GM18499 (cell line): Measurements from ENCODE around the gene ACE2.

Experiments used
- ATAC-seq: cut with Tn5 transposase; IDR thresholded peaks from one replicate; pipeline ENCODE4 v1.9.1; 2021; ENCODE audit warnings: moderate number of reproducible peaks; ENCODE audit not compliant: insufficient read depth, unreplicated experiment

The ACE2 gene

GRCh38 chrX:15579778-15580747 is 20.7 kb downstream of the ACE2 start:
- ATAC-seq = no peak

GRCh38 chrX:15576019-15576418 is 24.7 kb downstream of the ACE2 start:
- no peak for ATAC-seq

- ATAC-seq = no peak
Observed at GRCh38 chrX:15574017-15574416, 26.7 kb downstream of the ACE2 start.

DNA sequence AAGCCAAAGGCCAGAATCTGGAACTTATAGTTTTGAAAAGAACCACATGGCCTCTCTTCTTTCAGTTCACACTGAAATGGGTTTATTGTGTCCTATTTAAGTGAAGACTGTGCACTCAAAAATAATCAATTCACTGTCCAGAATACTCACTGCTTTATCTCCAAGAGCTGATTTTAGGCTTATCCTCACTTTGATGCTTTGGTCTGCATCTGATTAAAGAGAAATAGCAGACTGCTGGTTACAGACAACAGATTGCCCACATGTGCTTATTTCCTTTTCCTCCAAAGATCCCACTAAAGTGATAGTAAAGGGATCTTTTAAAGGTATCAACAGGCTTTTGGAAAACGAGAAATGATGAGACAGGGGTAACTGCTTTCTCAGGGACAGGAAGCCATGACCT is 30.6 kb downstream of the ACE2 start:
- ATAC-seq = no peak

- no peak for ATAC-seq
Observed at GRCh38 chrX:15567886-15568616, 32.7 kb downstream of the ACE2 start.

- no peak for ATAC-seq
Observed at GRCh38 chrX:15567267-15567666, 33.5 kb downstream of the ACE2 start.

GRCh38 chrX:15566244-15566643 is 34.5 kb downstream of the ACE2 start:
- ATAC-seq = no peak

DNA sequence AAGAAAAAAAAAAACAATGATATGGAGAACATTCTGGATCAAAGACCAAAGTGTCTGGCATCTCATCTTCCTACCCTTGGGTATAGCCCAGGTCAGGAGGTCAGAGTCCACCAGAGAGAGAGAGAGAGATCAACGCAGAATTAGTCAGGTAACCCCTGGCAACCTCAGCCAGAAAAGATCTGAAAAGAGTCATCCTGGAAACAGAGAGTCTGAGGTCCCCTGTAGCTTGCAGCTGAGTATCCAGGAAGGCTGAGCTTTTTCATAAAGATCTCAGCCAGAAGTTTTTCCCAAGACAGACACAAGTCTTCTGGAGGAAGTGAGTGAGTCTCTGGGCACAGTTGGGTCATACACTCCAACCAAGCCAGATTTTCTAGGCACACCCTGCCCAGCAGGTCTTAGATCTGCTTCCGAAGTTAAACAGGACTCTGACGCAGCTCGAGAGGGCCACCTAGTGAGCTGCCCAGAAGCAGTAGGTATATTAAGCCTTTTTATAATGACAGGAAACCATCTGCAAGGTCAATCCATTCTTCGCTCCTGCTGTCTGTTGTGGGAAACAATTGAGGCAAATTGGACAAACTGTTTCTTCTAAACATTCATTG is 35.7 kb downstream of the ACE2 start:
- no peak for ATAC-seq

GRCh38 chrX:15563056-15563455 is 37.7 kb downstream of the ACE2 start:
- ATAC-seq = no peak

- no peak for ATAC-seq
Observed at GRCh38 chrX:15560924-15561323, 39.8 kb downstream of the ACE2 start.

- ATAC-seq = no peak
Observed at GRCh38 chrX:15559227-15559626, 41.5 kb downstream of the ACE2 start.

DNA sequence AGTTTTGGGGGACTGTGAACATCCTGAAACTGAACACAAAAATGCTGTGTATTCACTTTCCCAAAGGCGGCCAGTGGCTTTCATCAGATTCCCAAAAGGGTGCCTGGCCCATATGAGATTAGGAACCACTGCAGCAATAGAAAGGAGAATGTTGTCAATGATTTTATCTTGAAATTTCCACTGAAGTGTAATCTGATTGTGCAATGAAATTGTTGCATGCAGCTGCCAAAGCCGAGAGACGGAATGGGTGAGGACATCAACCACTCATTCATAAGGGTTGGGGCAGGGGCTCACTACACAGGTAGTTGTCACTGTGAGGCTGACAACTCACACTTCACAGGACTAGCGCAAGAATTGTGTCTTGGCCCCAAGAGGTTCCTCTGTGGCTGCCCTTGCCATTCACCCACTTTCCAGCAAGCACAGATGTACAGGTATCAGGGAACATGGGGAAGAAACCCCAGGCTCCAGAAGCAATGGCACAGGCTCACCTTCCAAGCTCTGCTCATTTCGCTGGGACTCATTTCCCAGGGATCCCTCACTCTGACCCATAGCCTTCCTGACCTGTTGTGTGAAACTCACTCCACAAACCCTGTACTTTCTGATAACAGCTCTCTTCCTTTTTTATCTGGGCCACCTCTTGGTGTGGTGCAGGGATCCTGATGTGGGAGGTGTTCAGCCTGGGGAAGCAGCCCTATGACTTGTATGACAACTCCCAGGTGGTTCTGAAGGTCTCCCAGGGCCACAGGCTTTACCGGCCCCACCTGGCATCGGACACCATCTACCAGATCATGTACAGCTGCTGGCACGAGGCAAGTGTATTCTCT is 51.4 kb downstream of the ACE2 start:
- ATAC-seq = no peak

GRCh38 chrX:15547356-15547755 is 53.4 kb downstream of the ACE2 start:
- ATAC-seq = no peak

- no peak for ATAC-seq
Observed at GRCh38 chrX:15546745-15547144, 54.0 kb downstream of the ACE2 start.

DNA sequence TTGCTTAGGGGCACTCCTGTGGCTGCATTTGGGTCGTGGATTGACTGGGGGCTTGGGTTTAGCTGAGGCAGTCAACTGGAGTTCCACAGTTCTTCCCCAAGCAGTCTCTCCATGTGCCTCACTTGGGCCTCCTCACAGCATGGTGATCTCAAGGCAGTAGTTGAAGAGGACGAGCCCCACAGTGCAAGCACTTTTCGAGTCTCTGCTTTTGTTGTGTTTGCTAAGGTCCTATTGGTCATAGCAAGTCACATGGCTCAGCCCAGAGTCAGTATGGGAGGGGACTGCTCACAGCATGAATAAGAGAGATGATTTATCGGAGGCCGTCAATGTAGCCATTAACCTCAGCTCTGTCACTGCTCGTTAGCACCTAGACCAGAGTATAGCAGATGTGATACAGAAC is 70.4 kb downstream of the ACE2 start:
- ATAC-seq = no peak

DNA sequence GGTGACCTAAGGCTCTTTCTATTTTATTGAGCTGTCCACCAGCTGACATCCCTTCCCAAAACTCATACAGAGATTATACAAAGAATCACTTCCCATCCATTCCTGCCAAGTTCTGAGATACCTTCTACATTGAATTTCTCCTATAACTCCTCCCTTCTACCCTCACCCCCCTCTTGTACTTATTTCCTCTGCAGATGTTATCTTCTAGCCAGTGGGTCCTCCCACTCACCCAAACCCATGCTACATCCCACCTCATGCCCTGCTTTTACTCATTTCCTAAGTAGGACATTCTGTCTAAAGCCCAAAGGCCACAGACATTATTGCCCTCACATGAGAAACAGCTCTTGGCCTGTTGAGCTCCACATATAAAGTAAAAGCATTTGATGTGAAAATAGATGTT is 71.6 kb downstream of the ACE2 start:
- no peak for ATAC-seq

- no peak for ATAC-seq
Observed at GRCh38 chrX:15525664-15526416, 74.9 kb downstream of the ACE2 start.

- ATAC-seq = no peak
Observed at GRCh38 chrX:15524417-15524816, 76.3 kb downstream of the ACE2 start.

DNA sequence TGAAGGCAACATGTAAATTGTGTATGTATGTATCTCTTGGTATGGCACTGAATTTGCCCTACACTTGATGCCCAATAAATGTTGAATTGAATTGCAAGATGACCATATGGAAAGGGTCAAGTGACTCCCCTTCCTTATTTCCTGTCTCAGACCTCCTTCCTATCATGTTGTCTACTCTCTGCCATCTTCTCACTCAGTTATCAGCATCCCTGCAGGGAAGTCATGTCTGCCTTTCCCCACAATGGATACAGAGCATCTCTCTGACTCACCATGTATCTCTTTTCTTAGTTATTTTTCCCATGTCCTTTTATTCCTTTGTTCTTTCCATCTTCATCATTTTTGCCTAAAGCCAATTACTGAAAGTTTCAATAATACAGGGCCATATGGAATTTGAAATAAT is 77.7 kb downstream of the ACE2 start:
- no peak for ATAC-seq

GRCh38 chrX:15522464-15522863 is 78.3 kb downstream of the ACE2 start:
- ATAC-seq = no peak
